Activated CD4-positive, alpha-beta memory T cell treated with anti-CD3 and anti-CD28 coated beads, Interleukin-2, amount 10 ng/mL, durations not matched to agents 7 days and 5 days (primary cell): Measurements from ENCODE around the gene ING1. TPM values are rescaled to one million over a fixed set of nuclear protein-coding genes. Genes with fewer than 3 reads are reported as not detected.
"Not testable (repeated sequence)": the region's sequence is repeated elsewhere in the genome, so short reads cannot be mapped to it uniquely, and the experiment has no call there.

Experiments used
- CTCF ChIA-PET: fragments of 350-600 bp; sonication (Branson Sonifier 250); formaldehyde crosslinking; loops from one replicate; lab custom pipeline; 2021; ENCODE audit warnings: antibody characterized with exemption, inconsistent platforms; lab: Charles Lee
- POLR2A ChIA-PET: fragments of 350-600 bp; sonication (Branson Sonifier 250); formaldehyde crosslinking; loops from one replicate; lab custom pipeline; 2021; ENCODE audit warnings: antibody characterized with exemption; lab: Charles Lee
- DNase-seq: peaks from one replicate; pipeline ENCODE4 v3.0.0-alpha.2; 2020
- H3K27ac Mint-ChIP-seq: one replicate; pipeline ENCODE4 v1.8.0; 2021; ENCODE audit warnings: mild to moderate bottlenecking, mixed read lengths
- H3K27me3 Mint-ChIP-seq: one replicate; pipeline ENCODE4 v1.8.0; 2021; ENCODE audit warnings: mixed read lengths
- H3K36me3 Mint-ChIP-seq: one replicate; pipeline ENCODE4 v1.8.0; 2021; ENCODE audit warnings: low read depth, mixed read lengths
- H3K4me1 Mint-ChIP-seq: one replicate; pipeline ENCODE4 v1.8.0; 2021; ENCODE audit warnings: mixed read lengths
- H3K4me3 Mint-ChIP-seq: one replicate; pipeline ENCODE4 v1.8.0; 2021; ENCODE audit warnings: mild to moderate bottlenecking, mixed read lengths
- H3K9me3 Mint-ChIP-seq: one replicate; pipeline ENCODE4 v1.8.0; 2021; ENCODE audit warnings: mixed read lengths
- total RNA-seq, 2 experiments: library from RNA; stranded (reverse); gene quantifications; one replicate each; pipeline ENCODE4 v1.2.3, GENCODE V29; 2021

Gene ING1
- total RNA-seq, 2 experiments from 2014 or later: 23.0 to 23.7 TPM

- no peaks in the 10 kb centered on the region for H3K27me3 Mint-ChIP-seq
- H3K9me3 Mint-ChIP-seq: no peaks in the 10 kb centered on the region
- DNase-seq: no peak
- no peak overlapping the region for H3K27ac Mint-ChIP-seq
- H3K36me3 Mint-ChIP-seq: peaks cover 51% of the 10 kb centered on the region
- CTCF ChIA-PET: interaction anchor here (0.5 to 4.6 kb wide), 13 partner anchors 13 to 385 kb away, joined by 3 to 35 read pairs (median 4); partner anchors contain the start of genes ANKRD10 and CARS2
- POLR2A ChIA-PET: interaction anchor here (0.6 to 2.4 kb wide), 4 partner anchors 23 to 138 kb away, joined by 3 to 11 read pairs (median 3); partner anchors contain the start of genes CARS2 and ING1
- H3K4me1 Mint-ChIP-seq: no peaks in the 10 kb centered on the region
- no peak overlapping the region for H3K4me3 Mint-ChIP-seq
Observed at GRCh38 chr13:110682746-110683145, 30.8 kb upstream of the ING1 start.

- DNase-seq: peak; percentile 37
- Mint-ChIP-seq H3K4me3 (no peak overlapping the region), H3K27me3 (no peaks in the 10 kb centered on the region), H3K27ac (no peak overlapping the region), H3K36me3 (peaks cover 46% of the 10 kb centered on the region), H3K4me1 (no peaks in the 10 kb centered on the region), H3K9me3 (no peaks in the 10 kb centered on the region)
- ChIA-PET POLR2A (interaction anchor here (0.6 to 2.4 kb wide), 5 partner anchors 22 to 137 kb away, joined by 3 to 11 read pairs (median 3); partner anchors contain the start of genes CARS2 and ING1), CTCF (interaction anchor here (0.6 to 4.6 kb wide), 15 partner anchors 14 to 384 kb away, joined by 3 to 35 read pairs (median 4); partner anchors contain the start of genes ANKRD10 and CARS2)
Observed at GRCh38 chr13:110683203-110683883, 30.2 kb upstream of the ING1 start.

- Mint-ChIP-seq H3K27me3 (no peaks in the 10 kb centered on the region), H3K9me3 (no peaks in the 10 kb centered on the region), H3K4me1 (no peaks in the 10 kb centered on the region), H3K36me3 (peaks cover 41% of the 10 kb centered on the region), H3K4me3 (no peak overlapping the region), H3K27ac (no peak overlapping the region)
- ChIA-PET POLR2A (interaction anchor here (0.8 to 2.4 kb wide), 2 partner anchors 31 to 32 kb away, joined by 3 to 11 read pairs; partner anchors contain the start of gene ING1), CTCF (interaction anchor here (0.6 to 4.6 kb wide), 10 partner anchors 17 to 383 kb away, joined by 3 to 35 read pairs (median 4); partner anchors contain the start of gene CARS2)
- DNase-seq: no peak
Observed at GRCh38 chr13:110683921-110684320, 29.6 kb upstream of the ING1 start.

- H3K4me1 Mint-ChIP-seq: no peaks in the 10 kb centered on the region
- peaks cover 35% of the 10 kb centered on the region for H3K36me3 Mint-ChIP-seq
- H3K27me3 Mint-ChIP-seq: no peaks in the 10 kb centered on the region
- POLR2A ChIA-PET: interaction anchor here (2.4 kb wide), 1 partner anchor 30 kb away, joined by 11 read pairs; the partner anchor contains the start of gene ING1
- H3K9me3 Mint-ChIP-seq: no peaks in the 10 kb centered on the region
- no peak overlapping the region for H3K4me3 Mint-ChIP-seq
- DNase-seq: no peak
- CTCF ChIA-PET: interaction anchor here (1.0 to 4.6 kb wide), 5 partner anchors 21 to 140 kb away, joined by 3 to 35 read pairs (median 10); partner anchors contain the start of gene CARS2
- H3K27ac Mint-ChIP-seq: no peak overlapping the region
Observed at GRCh38 chr13:110684388-110685056, 29.0 kb upstream of the ING1 start.

- Mint-ChIP-seq H3K27ac (no peak overlapping the region), H3K9me3 (no peaks in the 10 kb centered on the region), H3K4me1 (no peaks in the 10 kb centered on the region), H3K36me3 (peaks cover 31% of the 10 kb centered on the region), H3K27me3 (no peaks in the 10 kb centered on the region), H3K4me3 (no peak overlapping the region)
- DNase-seq: no peak
- ChIA-PET CTCF (interaction anchor here (0.7 kb wide), 1 partner anchor 17 kb away, joined by 3 read pairs; no protein-coding TSS in a partner anchor), POLR2A (no interaction called here)
Observed at GRCh38 chr13:110685305-110686020, 28.0 kb upstream of the ING1 start.

- peak; percentile 3 for DNase-seq
- Mint-ChIP-seq H3K4me1 (no peaks in the 10 kb centered on the region), H3K4me3 (no peak overlapping the region), H3K9me3 (no peaks in the 10 kb centered on the region), H3K27me3 (no peaks in the 10 kb centered on the region), H3K36me3 (peaks cover 22% of the 10 kb centered on the region), H3K27ac (no peak overlapping the region)
- CTCF ChIA-PET: no interaction called here
- POLR2A ChIA-PET: no interaction called here
Observed at GRCh38 chr13:110687736-110688135, 25.8 kb upstream of the ING1 start.

GRCh38 chr13:110689041-110689440 is 24.5 kb upstream of the ING1 start:
- no peaks in the 10 kb centered on the region for H3K4me1 Mint-ChIP-seq
- DNase-seq: no peak
- peaks cover 23% of the 10 kb centered on the region for H3K36me3 Mint-ChIP-seq
- H3K27ac Mint-ChIP-seq: no peak overlapping the region
- no peak overlapping the region for H3K4me3 Mint-ChIP-seq
- H3K27me3 Mint-ChIP-seq: no peaks in the 10 kb centered on the region
- POLR2A ChIA-PET: interaction anchor here (0.8 kb wide), 1 partner anchor 23 kb away, joined by 3 read pairs; no protein-coding TSS in a partner anchor
- H3K9me3 Mint-ChIP-seq: no peaks in the 10 kb centered on the region
- CTCF ChIA-PET: no interaction called here

- ChIA-PET CTCF (interaction anchor here (1.5 to 2.2 kb wide), 2 partner anchors 8 to 129 kb away, joined by 3 to 6 read pairs; no protein-coding TSS in a partner anchor), POLR2A (interaction anchor here (0.6 to 1.4 kb wide), 4 partner anchors 22 to 42 kb away, joined by 3 to 4 read pairs (median 3); no protein-coding TSS in a partner anchor)
- peaks cover 23% of the 10 kb centered on the region for H3K36me3 Mint-ChIP-seq
- no peak overlapping the region for H3K27ac Mint-ChIP-seq
- H3K9me3 Mint-ChIP-seq: no peaks in the 10 kb centered on the region
- no peaks in the 10 kb centered on the region for H3K4me1 Mint-ChIP-seq
- H3K4me3 Mint-ChIP-seq: no peak overlapping the region
- no peaks in the 10 kb centered on the region for H3K27me3 Mint-ChIP-seq
- DNase-seq: peak; percentile 4
Observed at GRCh38 chr13:110689711-110690110, 23.8 kb upstream of the ING1 start.

GRCh38 chr13:110690516-110690915 is 23.0 kb upstream of the ING1 start:
- DNase-seq: no peak
- Mint-ChIP-seq H3K27me3 (no peaks in the 10 kb centered on the region), H3K4me3 (no peak overlapping the region), H3K27ac (no peak overlapping the region), H3K4me1 (no peaks in the 10 kb centered on the region), H3K36me3 (peaks cover 17% of the 10 kb centered on the region), H3K9me3 (no peaks in the 10 kb centered on the region)
- POLR2A ChIA-PET: interaction anchor here (0.6 to 1.4 kb wide), 3 partner anchors 22 to 41 kb away, joined by 3 to 4 read pairs (median 3); no protein-coding TSS in a partner anchor
- CTCF ChIA-PET: interaction anchor here (1.5 to 2.2 kb wide), 2 partner anchors 9 to 128 kb away, joined by 3 to 6 read pairs; no protein-coding TSS in a partner anchor

GRCh38 chr13:110695774-110696173 is 17.7 kb upstream of the ING1 start:
- POLR2A ChIA-PET, DNase-seq, H3K4me3 Mint-ChIP-seq, H3K27ac Mint-ChIP-seq, H3K27me3 Mint-ChIP-seq, CTCF ChIA-PET, H3K9me3 Mint-ChIP-seq: not testable (repeated sequence)
- H3K4me1 Mint-ChIP-seq: peaks cover 35% of the 10 kb centered on the region
- peaks cover 46% of the 10 kb centered on the region for H3K36me3 Mint-ChIP-seq

GRCh38 chr13:110696776-110697175 is 16.7 kb upstream of the ING1 start:
- DNase-seq: peak; percentile 14
- Mint-ChIP-seq H3K36me3 (peaks cover 48% of the 10 kb centered on the region), H3K9me3 (no peaks in the 10 kb centered on the region), H3K4me1 (peaks cover 40% of the 10 kb centered on the region), H3K27ac (peak overlapping the region; percentile 31), H3K27me3 (no peaks in the 10 kb centered on the region), H3K4me3 (no peak overlapping the region)
- ChIA-PET POLR2A (interaction anchor here (1.4 kb wide), 1 partner anchor 18 kb away, joined by 3 read pairs; no protein-coding TSS in a partner anchor), CTCF (no interaction called here)

GRCh38 chr13:110697842-110698241 is 15.7 kb upstream of the ING1 start:
- ChIA-PET CTCF (no interaction called here), POLR2A (interaction anchor here (1.4 kb wide), 1 partner anchor 17 kb away, joined by 3 read pairs; no protein-coding TSS in a partner anchor)
- H3K4me3 Mint-ChIP-seq: no peak overlapping the region
- H3K27me3 Mint-ChIP-seq: no peaks in the 10 kb centered on the region
- H3K27ac Mint-ChIP-seq: no peak overlapping the region
- DNase-seq: peak; percentile 9
- peaks cover 48% of the 10 kb centered on the region for H3K4me1 Mint-ChIP-seq
- no peaks in the 10 kb centered on the region for H3K9me3 Mint-ChIP-seq
- peaks cover 56% of the 10 kb centered on the region for H3K36me3 Mint-ChIP-seq
